HFFc6 (cell line): ENCODE data around the gene MPRIP. TPM values are rescaled to one million over a fixed set of nuclear protein-coding genes. Genes with fewer than 3 reads are reported as not detected.

Source experiments
- DNase-seq: peaks from one replicate; pipeline ENCODE4 v3.0.0-alpha.2; 2018
- H3K27ac Mint-ChIP-seq: 2 replicates; pipeline ENCODE4 v1.8.0; 2020; ENCODE audit warnings: mild to moderate bottlenecking, mixed read lengths
- H3K27me3 Mint-ChIP-seq: 2 replicates; pipeline ENCODE4 v1.8.0; 2021; ENCODE audit warnings: mild to moderate bottlenecking, moderate library complexity, mixed read lengths; ENCODE audit not compliant: insufficient read depth
- H3K36me3 Mint-ChIP-seq: 2 replicates; pipeline ENCODE4 v1.8.0; 2021; ENCODE audit warnings: low read depth, mixed read lengths
- H3K4me1 Mint-ChIP-seq: 2 replicates; pipeline ENCODE4 v1.8.0; 2020; ENCODE audit warnings: low read depth, mixed read lengths
- H3K4me3 Mint-ChIP-seq: 2 replicates; pipeline ENCODE4 v1.8.0; 2020; ENCODE audit warnings: mild to moderate bottlenecking, moderate library complexity, mixed read lengths
- H3K9me3 Mint-ChIP-seq: 2 replicates; pipeline ENCODE4 v1.8.0; 2020; ENCODE audit warnings: mild to moderate bottlenecking, mixed read lengths
- CTCF ChIP-seq: fragments of 200-600 bp; sonication (generic); IDR thresholded peaks from 2 replicates; pipeline ENCODE4 v1.5.0; 2021; ENCODE audit warnings: antibody characterized with exemption, mild to moderate bottlenecking
- total RNA-seq, 6 experiments: library from RNA; stranded (reverse); fragmentation: NEBNext Ultra II Directional; extraction: Animal tissue kit (Norgen Biotek cat#: 25700); gene quantifications; 2 replicates in 1 of 6; 3 replicates in 5 of 6; pipeline ENCODE4 v1.2.3, GENCODE V29; 2021

MPRIP gene
- total RNA-seq, 6 experiments from 2014 or later, result 350 to 409 (median 372) TPM

- Mint-ChIP-seq H3K27ac (no peak overlapping the region), H3K4me1 (no peaks in the 10 kb centered on the region), H3K36me3 (peaks cover 55% of the 10 kb centered on the region), H3K4me3 (no peak overlapping the region), H3K9me3 (no peaks in the 10 kb centered on the region), H3K27me3 (no peaks in the 10 kb centered on the region; the same call in 1 of the 2 replicates)
- TF ChIP-seq CTCF, result no peak
- no peak for DNase-seq
These were observed 184.4 kb downstream of the MPRIP start for GRCh38 chr17:17226451-17227265.

GRCh38 chr17:17227608-17228520 is 185.6 kb downstream of the MPRIP start:
- Mint-ChIP-seq H3K9me3 (no peaks in the 10 kb centered on the region), H3K4me1 (no peaks in the 10 kb centered on the region), H3K27me3 (no peaks in the 10 kb centered on the region; the same call in 1 of the 2 replicates), H3K27ac (no peak overlapping the region), H3K36me3 (peaks cover 49% of the 10 kb centered on the region), H3K4me3 (no peak overlapping the region)
- no peak for DNase-seq
- TF ChIP-seq CTCF, result no peak

- Mint-ChIP-seq H3K4me1 (no peaks in the 10 kb centered on the region), H3K4me3 (no peak overlapping the region), H3K27me3 (no peaks in the 10 kb centered on the region; the same call in 1 of the 2 replicates), H3K36me3 (peaks cover 43% of the 10 kb centered on the region), H3K27ac (no peak overlapping the region), H3K9me3 (no peaks in the 10 kb centered on the region)
- TF ChIP-seq CTCF, result no peak
- DNase-seq, result no peak
These were observed 186.4 kb downstream of the MPRIP start for GRCh38 chr17:17228521-17229279.

GRCh38 chr17:17229416-17230384 is 187.4 kb downstream of the MPRIP start:
- Mint-ChIP-seq H3K27ac (no peak overlapping the region), H3K4me1 (no peaks in the 10 kb centered on the region), H3K9me3 (no peaks in the 10 kb centered on the region), H3K4me3 (no peak overlapping the region), H3K27me3 (no peaks in the 10 kb centered on the region; the same call in 1 of the 2 replicates), H3K36me3 (peaks cover 39% of the 10 kb centered on the region)
- TF ChIP-seq CTCF, result no peak
- DNase-seq, result no peak
